PC-3 (cell line): ENCODE data around the gene BAIAP2L1. TPM values are rescaled to one million over a fixed set of nuclear protein-coding genes. Genes with fewer than 3 reads are reported as not detected.

Experiments used
- ATAC-seq: fragments of 200-7000 bp; cut with Tn5 transposase; 2 replicates; pipeline ENCODE4 v1.9.1; 2020; ENCODE audit warnings: mild to moderate bottlenecking, moderate library complexity
- BruUV-seq: library from RNA; stranded (reverse); fragments of 400-500 nt; replicated peaks from 2 replicates; lab custom pipeline; 2021; lab: Mats Ljungman, UMichigan
- CTCF ChIA-PET: fragments of 300-600 bp; sonication (Branson Sonifier 250); formaldehyde crosslinking; loops from one replicate; lab custom pipeline; 2022; ENCODE audit warnings: antibody characterized with exemption; lab: Charles Lee
- POLR2A ChIA-PET: fragments of 300-600 bp; sonication (Branson Sonifier 250); formaldehyde crosslinking; loops from one replicate; lab custom pipeline; 2022; ENCODE audit warnings: antibody characterized with exemption; ENCODE audit not compliant: unreplicated experiment; lab: Charles Lee
- DNase-seq: peaks from one replicate; pipeline ENCODE4 v3.0.0-alpha.2; 2015
- H2AFZ ChIP-seq: fragments of 300-600 bp; sonication (generic); 2 replicates; pipeline ENCODE4 v1.6.0; 2016; ENCODE audit warnings: antibody characterized with exemption, low read length
- H3F3A ChIP-seq: fragments of 300-600 bp; sonication (generic); one replicate; pipeline ENCODE4 v1.6.0; 2017; ENCODE audit warnings: antibody characterized with exemption, low read length, control low read depth, mild to moderate bottlenecking; ENCODE audit not compliant: unreplicated experiment
- H3K27ac ChIP-seq: fragments of 300-600 bp; sonication (generic); 2 replicates; pipeline ENCODE4 v1.5.1; 2016; ENCODE audit warnings: mild to moderate bottlenecking, low read length
- H3K27me3 ChIP-seq: fragments of 300-600 bp; sonication (generic); 2 replicates; pipeline ENCODE4 v1.6.1; 2016; ENCODE audit warnings: low read length, mixed read lengths
- H3K36me3 ChIP-seq: fragments of 300-600 bp; sonication (generic); 2 replicates; pipeline ENCODE4 v1.6.1; 2016; ENCODE audit warnings: low read depth, mixed run types, low read length, mixed read lengths
- H3K4me1 ChIP-seq: fragments of 300-600 bp; sonication (generic); 2 replicates; pipeline ENCODE4 v1.5.1; 2016; ENCODE audit warnings: low read length; ENCODE audit not compliant: insufficient read depth
- H3K4me2 ChIP-seq: fragments of 300-600 bp; sonication (generic); 2 replicates; pipeline ENCODE4 v1.6.0; 2016; ENCODE audit warnings: low read length
- H3K4me3 ChIP-seq: fragments of 300-600 bp; sonication (generic); 2 replicates; pipeline ENCODE4 v1.5.1; 2016; ENCODE audit warnings: mild to moderate bottlenecking, low read length, mixed read lengths
- H3K79me2 ChIP-seq: fragments of 300-600 bp; sonication (generic); 2 replicates; pipeline ENCODE4 v1.6.1; 2017; ENCODE audit warnings: low read length, mixed read lengths
- H3K9ac ChIP-seq: fragments of 300-600 bp; sonication (generic); 2 replicates; pipeline ENCODE4 v1.6.0; 2016; ENCODE audit warnings: mild to moderate bottlenecking, low read length
- H3K9me2 ChIP-seq: fragments of 300-600 bp; sonication (generic); replicated peaks from 2 replicates; pipeline ENCODE4 v1.6.1; 2016; ENCODE audit warnings: mixed run types, low read length, mixed read lengths
- H3K9me3 ChIP-seq: fragments of 300-600 bp; sonication (generic); 2 replicates; pipeline ENCODE4 v1.6.1; 2016; ENCODE audit warnings: low read length, mixed read lengths
- H4K20me1 ChIP-seq: fragments of 300-600 bp; sonication (generic); 2 replicates; pipeline ENCODE4 v1.6.1; 2016; ENCODE audit warnings: low read length, mixed read lengths
- EZH2 ChIP-seq: fragments of 300-600 bp; sonication (generic); IDR thresholded peaks from one replicate; pipeline ENCODE4 v1.6.1; 2017; ENCODE audit warnings: antibody characterized with exemption, mild to moderate bottlenecking, low read length; ENCODE audit not compliant: unreplicated experiment
- EZH2phosphoT487 ChIP-seq: fragments of 300-600 bp; sonication (generic); IDR thresholded peaks from 2 replicates; pipeline ENCODE4 v1.6.1; 2018; ENCODE audit warnings: mild to moderate bottlenecking, antibody characterized with exemption, low read length, borderline replicate concordance
- intact Hi-C: fragments of 100-400 bp; cut with micrococcal nuclease; formaldehyde crosslinking; loops from 2 replicates; pipeline ENCODE4 v1.9.0; 2023
- total RNA-seq: library from RNA; depleted of rRNA; stranded (reverse); fragments of >200 nt; gene quantifications from 2 replicates; pipeline ENCODE4 v1.2.3, GENCODE V29; 2014
- TF ChIP-seq, protein P1 (sequence below): fragments of 300-600 bp; sonication (generic); conservative IDR thresholded peaks from 2 replicates; pipeline ENCODE4 v1.5.1; 2017; ENCODE audit warnings: antibody characterized with exemption, low read depth, mild to moderate bottlenecking, low read length

The BAIAP2L1 gene
- total RNA-seq, 1 experiment from 2014 or later = 18.9 TPM

DNA sequence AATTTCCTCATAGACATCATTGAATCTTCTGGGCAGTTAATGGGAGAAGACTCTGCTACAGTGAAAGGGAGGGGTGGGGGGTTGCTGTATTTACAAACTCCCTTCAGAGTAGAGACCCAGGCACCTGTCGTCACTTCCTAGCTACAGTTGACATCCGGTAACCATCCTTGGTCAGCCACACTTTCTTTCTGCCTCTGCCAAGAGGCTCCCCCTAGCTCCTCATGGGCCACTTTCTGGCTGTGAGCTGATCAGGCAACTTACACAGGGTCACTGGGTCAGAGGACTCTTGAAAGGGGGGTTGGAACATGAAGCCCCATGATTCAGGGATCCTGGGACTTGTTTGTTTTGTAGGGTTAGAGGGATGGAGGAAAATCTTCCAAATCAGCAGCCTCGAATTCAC, 150.1 kb downstream of the BAIAP2L1 start:
- TF ChIP-seq, protein P1, sequence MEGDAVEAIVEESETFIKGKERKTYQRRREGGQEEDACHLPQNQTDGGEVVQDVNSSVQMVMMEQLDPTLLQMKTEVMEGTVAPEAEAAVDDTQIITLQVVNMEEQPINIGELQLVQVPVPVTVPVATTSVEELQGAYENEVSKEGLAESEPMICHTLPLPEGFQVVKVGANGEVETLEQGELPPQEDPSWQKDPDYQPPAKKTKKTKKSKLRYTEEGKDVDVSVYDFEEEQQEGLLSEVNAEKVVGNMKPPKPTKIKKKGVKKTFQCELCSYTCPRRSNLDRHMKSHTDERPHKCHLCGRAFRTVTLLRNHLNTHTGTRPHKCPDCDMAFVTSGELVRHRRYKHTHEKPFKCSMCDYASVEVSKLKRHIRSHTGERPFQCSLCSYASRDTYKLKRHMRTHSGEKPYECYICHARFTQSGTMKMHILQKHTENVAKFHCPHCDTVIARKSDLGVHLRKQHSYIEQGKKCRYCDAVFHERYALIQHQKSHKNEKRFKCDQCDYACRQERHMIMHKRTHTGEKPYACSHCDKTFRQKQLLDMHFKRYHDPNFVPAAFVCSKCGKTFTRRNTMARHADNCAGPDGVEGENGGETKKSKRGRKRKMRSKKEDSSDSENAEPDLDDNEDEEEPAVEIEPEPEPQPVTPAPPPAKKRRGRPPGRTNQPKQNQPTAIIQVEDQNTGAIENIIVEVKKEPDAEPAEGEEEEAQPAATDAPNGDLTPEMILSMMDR = no peak
- TF ChIP-seq EZH2phosphoT487 (no peak), EZH2 (no peak)
- Histone ChIP-seq H3K4me2 (peak overlapping the region; percentile 99), H3K9me2 (no peaks in the 10 kb centered on the region), H3K79me2 (peaks cover 25% of the 10 kb centered on the region), H3F3A (no peaks in the 10 kb centered on the region), H3K36me3 (no peaks in the 10 kb centered on the region), H2AFZ (peak overlapping the region; percentile 96), H3K27me3 (no peaks in the 10 kb centered on the region), H3K27ac (peak overlapping the region; percentile 65), H4K20me1 (no peaks in the 10 kb centered on the region), H3K4me1 (peaks cover 28% of the 10 kb centered on the region), H3K9me3 (no peaks in the 10 kb centered on the region), H3K4me3 (peak overlapping the region; percentile 99), H3K9ac (peak overlapping the region; percentile 78)
- BruUV-seq = TSS peak; percentile 47
- no peak for ATAC-seq
- ChIA-PET POLR2A (interaction anchor here (0.7 kb wide), 1 partner anchor 27 kb away, joined by 5 read pairs; no protein-coding TSS in a partner anchor), CTCF (no interaction called here)
- DNase-seq = peak; percentile 21
- intact Hi-C loops = loop anchor here (2.0 kb wide), 1 partner anchor 30 kb away; the partner anchor contains the start of gene BRI3

DNA sequence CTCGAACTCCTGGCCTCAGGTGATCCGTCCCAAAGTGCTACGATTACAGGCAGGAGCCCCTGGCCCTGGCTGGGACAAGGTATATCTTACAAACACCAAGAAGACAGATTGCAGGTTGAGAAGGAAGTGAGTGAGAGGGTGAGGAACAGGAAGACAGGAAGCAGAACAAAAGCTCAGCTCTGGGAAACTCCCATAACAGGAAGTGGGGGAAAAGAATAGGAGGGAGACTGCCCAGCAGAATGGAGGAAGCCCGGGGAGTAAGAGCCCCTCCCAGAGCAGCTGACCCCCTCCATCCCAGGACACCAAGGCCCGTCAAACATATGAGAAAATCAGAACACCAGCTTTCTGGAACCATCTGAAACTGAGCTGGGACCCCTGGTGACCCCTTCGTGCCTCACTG, 151.8 kb downstream of the BAIAP2L1 start:
- Histone ChIP-seq H3K4me3 (no peak overlapping the region), H4K20me1 (no peaks in the 10 kb centered on the region), H3K9ac (no peak overlapping the region), H3K79me2 (peaks cover 18% of the 10 kb centered on the region), H3K36me3 (no peaks in the 10 kb centered on the region), H3K4me2 (no peak overlapping the region), H3K27ac (no peak overlapping the region), H2AFZ (no peak overlapping the region), H3K9me2 (no peaks in the 10 kb centered on the region), H3K9me3 (no peaks in the 10 kb centered on the region), H3K27me3 (no peaks in the 10 kb centered on the region), H3K4me1 (peaks cover 28% of the 10 kb centered on the region), H3F3A (no peaks in the 10 kb centered on the region)
- DNase-seq = peak; percentile 6
- POLR2A ChIA-PET = no interaction called here
- CTCF ChIA-PET = no interaction called here
- BruUV-seq = no TSS peak
- TF ChIP-seq, protein P1 = no peak
- intact Hi-C loops = no loop called here
- no peak for ATAC-seq

DNA sequence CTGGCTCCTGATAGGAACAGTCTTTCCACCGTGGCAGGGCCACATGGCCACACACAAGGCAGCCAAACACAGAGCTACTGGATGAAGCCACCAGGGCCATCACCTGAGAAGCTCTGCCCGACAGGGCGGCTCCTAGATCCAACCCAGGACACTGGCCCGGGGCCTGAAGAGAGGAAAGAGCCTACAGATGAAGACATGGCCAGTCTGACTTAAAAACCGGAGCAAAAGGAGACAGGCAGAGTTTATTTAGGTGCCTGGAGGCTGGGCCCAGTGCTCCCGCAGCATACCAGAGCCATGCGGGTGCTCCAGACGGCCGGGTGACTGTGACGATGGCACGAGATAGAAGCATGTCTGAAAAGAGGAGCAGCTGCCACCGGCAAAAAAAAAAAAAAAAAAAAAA, 152.7 kb downstream of the BAIAP2L1 start:
- DNase-seq (no peak), ATAC-seq (no peak)
- TF ChIP-seq, protein P1 = no peak
- no peak for TF ChIP-seq EZH2phosphoT487
- TF ChIP-seq EZH2 = no peak
- no peaks in the 10 kb centered on the region for H3K27me3 ChIP-seq
- H3K79me2 ChIP-seq = peaks cover 14% of the 10 kb centered on the region
- H4K20me1 ChIP-seq = no peaks in the 10 kb centered on the region
- H3K4me3 ChIP-seq = no peak overlapping the region
- H3K9me3 ChIP-seq = no peaks in the 10 kb centered on the region
- no peaks in the 10 kb centered on the region for H3K36me3 ChIP-seq
- ChIA-PET CTCF (no interaction called here), POLR2A (no interaction called here)
- H3K4me2 ChIP-seq = no peak overlapping the region
- H3K9ac ChIP-seq = no peak overlapping the region
- intact Hi-C loops = no loop called here
- peaks cover 27% of the 10 kb centered on the region for H3K4me1 ChIP-seq
- H2AFZ ChIP-seq = no peak overlapping the region
- no TSS peak for BruUV-seq
- no peak overlapping the region for H3K27ac ChIP-seq
- H3K9me2 ChIP-seq = no peaks in the 10 kb centered on the region
- no peaks in the 10 kb centered on the region for H3F3A ChIP-seq
